ENCODE results near the gene MDN1.

The MDN1 gene

DNA sequence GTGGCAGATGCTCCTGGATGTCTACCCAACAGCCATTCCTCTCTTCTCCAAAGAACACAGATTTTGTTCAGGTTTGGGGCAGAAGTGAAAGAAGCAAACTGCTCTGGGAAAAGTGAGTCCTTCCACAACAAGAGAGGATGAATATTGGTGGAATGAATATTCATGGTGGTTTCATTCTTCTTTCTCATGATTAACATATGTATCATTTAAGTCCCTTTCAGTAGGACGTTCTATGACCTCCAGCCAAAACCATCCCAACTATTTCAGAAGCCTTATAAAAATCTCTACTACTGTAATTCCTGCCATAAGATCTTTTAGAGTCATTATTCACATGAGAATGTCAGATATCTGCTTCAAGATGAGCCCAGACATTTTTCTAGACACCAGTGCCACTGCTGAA, 44.4 kb downstream of the MDN1 start:
- ATAC-seq: no peak
- no peak for TF ChIP-seq ZNF565 (CRISPR knock-in tag; conservative IDR thresholded peaks at IDR 0.05; ENCODE audit: low read depth)
- TF ChIP-seq TCF4 (CRISPR knock-in tag; IDR thresholded peaks at IDR 0.05; ENCODE audit: borderline replicate concordance): no peak
- TF ChIP-seq, protein P1, sequence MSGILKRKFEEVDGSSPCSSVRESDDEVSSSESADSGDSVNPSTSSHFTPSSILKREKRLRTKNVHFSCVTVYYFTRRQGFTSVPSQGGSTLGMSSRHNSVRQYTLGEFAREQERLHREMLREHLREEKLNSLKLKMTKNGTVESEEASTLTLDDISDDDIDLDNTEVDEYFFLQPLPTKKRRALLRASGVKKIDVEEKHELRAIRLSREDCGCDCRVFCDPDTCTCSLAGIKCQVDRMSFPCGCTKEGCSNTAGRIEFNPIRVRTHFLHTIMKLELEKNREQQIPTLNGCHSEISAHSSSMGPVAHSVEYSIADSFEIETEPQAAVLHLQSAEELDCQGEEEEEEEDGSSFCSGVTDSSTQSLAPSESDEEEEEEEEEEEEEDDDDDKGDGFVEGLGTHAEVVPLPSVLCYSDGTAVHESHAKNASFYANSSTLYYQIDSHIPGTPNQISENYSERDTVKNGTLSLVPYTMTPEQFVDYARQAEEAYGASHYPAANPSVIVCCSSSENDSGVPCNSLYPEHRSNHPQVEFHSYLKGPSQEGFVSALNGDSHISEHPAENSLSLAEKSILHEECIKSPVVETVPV (CRISPR knock-in tag; IDR thresholded peaks at IDR 0.05): no peak
- TF ChIP-seq ISL1 (CRISPR knock-in tag; IDR thresholded peaks at IDR 0.05): no peak
- TF ChIP-seq BACH2 (CRISPR knock-in tag; IDR thresholded peaks at IDR 0.05; ENCODE audit: borderline replicate concordance): no peak
- no peak for TF ChIP-seq CSDC2 (CRISPR knock-in tag; IDR thresholded peaks at IDR 0.05)
- no peak for TF ChIP-seq ZNF8 (CRISPR knock-in tag; IDR thresholded peaks at IDR 0.05)
- TF ChIP-seq, protein P2, sequence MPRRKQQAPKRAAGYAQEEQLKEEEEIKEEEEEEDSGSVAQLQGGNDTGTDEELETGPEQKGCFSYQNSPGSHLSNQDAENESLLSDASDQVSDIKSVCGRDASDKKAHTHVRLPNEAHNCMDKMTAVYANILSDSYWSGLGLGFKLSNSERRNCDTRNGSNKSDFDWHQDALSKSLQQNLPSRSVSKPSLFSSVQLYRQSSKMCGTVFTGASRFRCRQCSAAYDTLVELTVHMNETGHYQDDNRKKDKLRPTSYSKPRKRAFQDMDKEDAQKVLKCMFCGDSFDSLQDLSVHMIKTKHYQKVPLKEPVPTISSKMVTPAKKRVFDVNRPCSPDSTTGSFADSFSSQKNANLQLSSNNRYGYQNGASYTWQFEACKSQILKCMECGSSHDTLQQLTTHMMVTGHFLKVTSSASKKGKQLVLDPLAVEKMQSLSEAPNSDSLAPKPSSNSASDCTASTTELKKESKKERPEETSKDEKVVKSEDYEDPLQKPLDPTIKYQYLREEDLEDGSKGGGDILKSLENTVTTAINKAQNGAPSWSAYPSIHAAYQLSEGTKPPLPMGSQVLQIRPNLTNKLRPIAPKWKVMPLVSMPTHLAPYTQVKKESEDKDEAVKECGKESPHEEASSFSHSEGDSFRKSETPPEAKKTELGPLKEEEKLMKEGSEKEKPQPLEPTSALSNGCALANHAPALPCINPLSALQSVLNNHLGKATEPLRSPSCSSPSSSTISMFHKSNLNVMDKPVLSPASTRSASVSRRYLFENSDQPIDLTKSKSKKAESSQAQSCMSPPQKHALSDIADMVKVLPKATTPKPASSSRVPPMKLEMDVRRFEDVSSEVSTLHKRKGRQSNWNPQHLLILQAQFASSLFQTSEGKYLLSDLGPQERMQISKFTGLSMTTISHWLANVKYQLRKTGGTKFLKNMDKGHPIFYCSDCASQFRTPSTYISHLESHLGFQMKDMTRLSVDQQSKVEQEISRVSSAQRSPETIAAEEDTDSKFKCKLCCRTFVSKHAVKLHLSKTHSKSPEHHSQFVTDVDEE (CRISPR knock-in tag; IDR thresholded peaks at IDR 0.05): no peak
- TF ChIP-seq ZFP30 (CRISPR knock-in tag; IDR thresholded peaks at IDR 0.05): no peak
- TF ChIP-seq ZC3H10 (CRISPR knock-in tag; IDR thresholded peaks at IDR 0.05): no peak
- TF ChIP-seq, protein P3, sequence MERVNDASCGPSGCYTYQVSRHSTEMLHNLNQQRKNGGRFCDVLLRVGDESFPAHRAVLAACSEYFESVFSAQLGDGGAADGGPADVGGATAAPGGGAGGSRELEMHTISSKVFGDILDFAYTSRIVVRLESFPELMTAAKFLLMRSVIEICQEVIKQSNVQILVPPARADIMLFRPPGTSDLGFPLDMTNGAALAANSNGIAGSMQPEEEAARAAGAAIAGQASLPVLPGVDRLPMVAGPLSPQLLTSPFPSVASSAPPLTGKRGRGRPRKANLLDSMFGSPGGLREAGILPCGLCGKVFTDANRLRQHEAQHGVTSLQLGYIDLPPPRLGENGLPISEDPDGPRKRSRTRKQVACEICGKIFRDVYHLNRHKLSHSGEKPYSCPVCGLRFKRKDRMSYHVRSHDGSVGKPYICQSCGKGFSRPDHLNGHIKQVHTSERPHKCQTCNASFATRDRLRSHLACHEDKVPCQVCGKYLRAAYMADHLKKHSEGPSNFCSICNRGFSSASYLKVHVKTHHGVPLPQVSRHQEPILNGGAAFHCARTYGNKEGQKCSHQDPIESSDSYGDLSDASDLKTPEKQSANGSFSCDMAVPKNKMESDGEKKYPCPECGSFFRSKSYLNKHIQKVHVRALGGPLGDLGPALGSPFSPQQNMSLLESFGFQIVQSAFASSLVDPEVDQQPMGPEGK (CRISPR knock-in tag; IDR thresholded peaks at IDR 0.05; ENCODE audit: borderline replicate concordance): no peak
- no peak for TF ChIP-seq GLIS3 (CRISPR knock-in tag; IDR thresholded peaks at IDR 0.05)

DNA sequence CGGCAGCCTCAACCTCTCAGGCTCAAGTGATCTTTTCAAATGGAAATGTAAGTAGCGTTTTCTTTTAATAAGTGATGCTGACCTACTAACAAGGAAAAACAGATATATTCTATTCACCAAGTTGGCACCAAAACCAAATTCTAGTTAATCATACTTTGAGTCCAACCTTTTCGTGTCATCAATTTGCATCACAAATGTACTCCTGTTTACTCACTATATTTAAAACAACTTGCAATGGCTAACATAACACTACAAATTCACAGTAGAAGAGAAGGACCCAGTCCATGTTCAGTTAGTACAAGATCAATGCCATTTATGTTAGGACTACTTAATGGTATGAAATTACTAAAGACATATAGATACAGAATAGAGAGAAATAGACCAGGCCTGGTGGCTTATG, 50.0 kb downstream of the MDN1 start:
- TF ChIP-seq CSDC2 (CRISPR knock-in tag; IDR thresholded peaks at IDR 0.05) (no peak), ZFP30 (CRISPR knock-in tag; IDR thresholded peaks at IDR 0.05) (no peak), ISL1 (CRISPR knock-in tag; IDR thresholded peaks at IDR 0.05) (no peak), ZC3H10 (CRISPR knock-in tag; IDR thresholded peaks at IDR 0.05) (no peak)
- ATAC-seq: no peak

DNA sequence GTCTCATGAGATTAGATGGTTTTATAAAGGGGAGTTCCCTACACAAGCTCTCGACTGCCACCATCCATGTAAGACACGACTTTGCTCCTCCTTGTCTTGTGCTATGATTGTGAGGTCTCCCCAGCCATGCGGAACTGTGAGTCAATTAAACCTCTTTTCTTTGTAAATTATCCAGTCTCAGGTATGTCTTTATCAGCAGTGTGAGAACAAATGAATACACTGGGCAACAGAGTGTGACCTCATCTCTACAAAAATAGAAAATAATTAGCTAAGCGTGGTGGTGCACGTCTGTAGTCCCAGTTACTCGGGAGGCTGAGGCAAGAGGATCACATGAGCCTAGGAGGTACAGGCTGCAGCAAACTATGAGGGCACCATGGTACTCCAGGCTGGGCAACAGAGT, 51.3 kb downstream of the MDN1 start:
- no peak for ATAC-seq
- no peak for TF ChIP-seq ZNF70 (CRISPR knock-in tag; IDR thresholded peaks at IDR 0.05)
- TF ChIP-seq ESRRG (CRISPR knock-in tag; IDR thresholded peaks at IDR 0.05): no peak
- TF ChIP-seq RARB (CRISPR knock-in tag; IDR thresholded peaks at IDR 0.05): no peak
- TF ChIP-seq PPARA (CRISPR knock-in tag; IDR thresholded peaks at IDR 0.05; ENCODE audit: borderline replicate concordance): no peak
- TF ChIP-seq CSDC2 (CRISPR knock-in tag; IDR thresholded peaks at IDR 0.05): no peak
- no peak for TF ChIP-seq ZFP3 (CRISPR knock-in tag; IDR thresholded peaks at IDR 0.05)
- no peak for TF ChIP-seq ZFP30 (CRISPR knock-in tag; IDR thresholded peaks at IDR 0.05)

DNA sequence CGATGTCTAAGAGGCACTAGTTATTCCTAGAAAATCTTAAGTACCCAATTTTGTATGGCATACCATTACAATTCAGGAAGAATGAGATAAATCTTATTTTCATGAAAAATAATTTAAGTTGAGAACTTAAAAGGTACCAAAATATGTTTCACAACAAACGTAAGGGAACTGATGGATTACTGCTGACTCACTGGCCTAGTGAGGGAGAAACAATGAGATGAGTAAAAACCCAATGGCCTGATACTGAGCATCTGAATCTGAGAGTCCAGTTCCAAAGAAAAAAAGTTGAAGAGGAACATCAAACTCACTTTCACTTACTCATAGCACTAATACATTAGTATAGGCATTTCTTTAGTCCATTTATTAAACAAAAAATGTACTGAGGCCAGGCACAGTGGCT, 56.0 kb downstream of the MDN1 start:
- TF ChIP-seq ZNF565 (CRISPR knock-in tag; conservative IDR thresholded peaks at IDR 0.05; ENCODE audit: low read depth): no peak
- ATAC-seq: no peak

DNA sequence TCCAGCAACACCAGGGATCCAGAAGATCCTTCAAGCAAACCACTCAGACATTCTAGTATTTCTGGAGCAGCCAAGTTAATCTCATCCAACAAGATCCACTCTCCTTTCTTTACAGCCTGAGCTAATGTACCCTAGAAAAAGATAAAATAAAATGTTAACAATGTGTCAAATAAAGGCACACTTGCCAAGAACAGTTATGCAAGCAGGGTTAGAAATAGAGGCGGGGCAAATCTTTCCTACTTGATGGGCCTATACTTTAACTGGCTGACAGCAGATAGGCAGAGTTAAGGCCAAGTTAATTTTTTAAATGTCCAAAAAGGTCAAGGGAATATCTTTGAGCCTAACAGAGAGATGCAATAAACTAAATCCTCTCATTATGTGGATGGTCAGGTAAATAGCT, 60.8 kb downstream of the MDN1 start:
- no peak for ATAC-seq
- TF ChIP-seq SNAI2 (CRISPR knock-in tag; IDR thresholded peaks at IDR 0.05) (no peak), OSR1 (CRISPR knock-in tag; IDR thresholded peaks at IDR 0.05) (no peak), CSDC2 (CRISPR knock-in tag; IDR thresholded peaks at IDR 0.05) (no peak), TOX (CRISPR knock-in tag; IDR thresholded peaks at IDR 0.05; ENCODE audit: borderline replicate concordance) (no peak), ZNF8 (CRISPR knock-in tag; IDR thresholded peaks at IDR 0.05) (no peak), ARNTL (CRISPR knock-in tag; IDR thresholded peaks at IDR 0.05; ENCODE audit: borderline replicate concordance, low read depth) (no peak), ZNF565 (CRISPR knock-in tag; conservative IDR thresholded peaks at IDR 0.05; ENCODE audit: low read depth) (no peak), RARB (CRISPR knock-in tag; IDR thresholded peaks at IDR 0.05) (no peak), ISL1 (CRISPR knock-in tag; IDR thresholded peaks at IDR 0.05) (no peak), GLIS3 (CRISPR knock-in tag; IDR thresholded peaks at IDR 0.05) (no peak), ZNF70 (CRISPR knock-in tag; IDR thresholded peaks at IDR 0.05) (no peak), BACH2 (CRISPR knock-in tag; IDR thresholded peaks at IDR 0.05; ENCODE audit: borderline replicate concordance) (no peak), TCF4 (CRISPR knock-in tag; IDR thresholded peaks at IDR 0.05; ENCODE audit: borderline replicate concordance) (no peak), ZFP30 (CRISPR knock-in tag; IDR thresholded peaks at IDR 0.05) (no peak)
- TF ChIP-seq, protein P4, sequence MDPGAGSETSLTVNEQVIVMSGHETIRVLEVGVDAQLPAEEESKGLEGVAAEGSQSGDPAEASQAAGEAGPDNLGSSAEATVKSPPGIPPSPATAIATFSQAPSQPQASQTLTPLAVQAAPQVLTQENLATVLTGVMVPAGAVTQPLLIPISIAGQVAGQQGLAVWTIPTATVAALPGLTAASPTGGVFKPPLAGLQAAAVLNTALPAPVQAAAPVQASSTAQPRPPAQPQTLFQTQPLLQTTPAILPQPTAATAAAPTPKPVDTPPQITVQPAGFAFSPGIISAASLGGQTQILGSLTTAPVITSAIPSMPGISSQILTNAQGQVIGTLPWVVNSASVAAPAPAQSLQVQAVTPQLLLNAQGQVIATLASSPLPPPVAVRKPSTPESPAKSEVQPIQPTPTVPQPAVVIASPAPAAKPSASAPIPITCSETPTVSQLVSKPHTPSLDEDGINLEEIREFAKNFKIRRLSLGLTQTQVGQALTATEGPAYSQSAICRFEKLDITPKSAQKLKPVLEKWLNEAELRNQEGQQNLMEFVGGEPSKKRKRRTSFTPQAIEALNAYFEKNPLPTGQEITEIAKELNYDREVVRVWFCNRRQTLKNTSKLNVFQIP (CRISPR knock-in tag; IDR thresholded peaks at IDR 0.05; ENCODE audit: borderline replicate concordance, low read depth): no peak
- TF ChIP-seq, protein P5, sequence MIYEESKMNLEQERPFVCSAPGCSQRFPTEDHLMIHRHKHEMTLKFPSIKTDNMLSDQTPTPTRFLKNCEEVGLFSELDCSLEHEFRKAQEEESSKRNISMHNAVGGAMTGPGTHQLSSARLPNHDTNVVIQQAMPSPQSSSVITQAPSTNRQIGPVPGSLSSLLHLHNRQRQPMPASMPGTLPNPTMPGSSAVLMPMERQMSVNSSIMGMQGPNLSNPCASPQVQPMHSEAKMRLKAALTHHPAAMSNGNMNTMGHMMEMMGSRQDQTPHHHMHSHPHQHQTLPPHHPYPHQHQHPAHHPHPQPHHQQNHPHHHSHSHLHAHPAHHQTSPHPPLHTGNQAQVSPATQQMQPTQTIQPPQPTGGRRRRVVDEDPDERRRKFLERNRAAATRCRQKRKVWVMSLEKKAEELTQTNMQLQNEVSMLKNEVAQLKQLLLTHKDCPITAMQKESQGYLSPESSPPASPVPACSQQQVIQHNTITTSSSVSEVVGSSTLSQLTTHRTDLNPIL (CRISPR knock-in tag; IDR thresholded peaks at IDR 0.05; ENCODE audit: low read depth): no peak
- TF ChIP-seq, protein P1 (CRISPR knock-in tag; IDR thresholded peaks at IDR 0.05): no peak
